ENCODE measurements around the gene GAPVD1.

The GAPVD1 gene

DNA sequence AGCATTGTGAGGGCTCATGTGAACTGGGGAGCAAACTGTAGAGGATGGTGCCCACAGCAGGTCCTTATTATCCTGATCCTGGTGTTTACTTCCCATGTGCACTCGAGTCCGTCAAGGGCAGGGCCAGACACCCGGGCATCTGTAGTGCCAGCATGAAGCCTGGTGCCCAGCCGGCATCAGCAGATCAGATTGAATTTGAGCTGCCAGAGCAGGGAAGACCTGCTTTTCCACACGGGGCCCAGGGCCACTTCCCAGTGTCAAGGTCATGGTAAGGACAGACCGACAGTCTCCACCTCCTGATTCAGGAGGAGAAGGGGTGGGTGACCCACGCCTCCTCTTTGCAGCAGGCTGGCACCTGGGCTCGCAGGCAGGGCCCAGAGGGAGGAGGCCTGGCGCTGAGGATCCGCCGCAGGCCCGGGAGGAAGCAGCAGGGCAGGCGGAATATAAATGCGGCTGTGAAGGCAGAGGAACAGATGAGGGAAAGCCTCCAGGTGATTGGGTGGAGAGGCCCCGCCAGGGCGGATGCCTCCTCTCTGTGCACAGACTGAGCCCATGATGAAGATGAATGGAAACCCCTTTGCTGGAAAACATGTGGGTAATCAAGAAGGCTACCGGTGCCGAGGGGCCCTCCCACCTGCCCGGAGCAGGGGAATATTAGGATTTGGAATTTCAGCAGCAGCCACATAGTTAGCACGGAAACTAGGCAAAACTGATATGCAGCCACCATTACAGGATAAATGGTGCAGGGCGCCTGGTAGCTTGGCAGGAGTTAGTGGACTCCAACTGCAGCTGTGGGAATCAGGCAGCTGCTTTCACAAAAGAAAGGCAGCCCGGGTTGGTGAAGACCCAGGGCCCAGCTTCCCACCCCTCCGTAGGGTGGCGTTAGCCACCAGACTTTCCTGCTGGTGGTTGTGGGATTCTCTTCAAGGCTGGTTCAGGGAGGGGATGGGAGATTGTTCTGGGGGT is 114.9 kb downstream of the GAPVD1 start:
- no peak overlapping the region for H3K18ac ChIP-seq (ENCODE audit: low read depth in 1 of 2, low read length in 2 of 2)
- no peak overlapping the region for H3K9ac ChIP-seq (ENCODE audit: low read length)
- no peaks in the 10 kb centered on the region for H3K9me3 ChIP-seq (ENCODE audit: control insufficient read depth, low read length)
- peaks cover 0 to 6% of the 10 kb centered on the region in 2 experiments for H3K36me3 ChIP-seq (ENCODE audit: control insufficient read depth in 1 of 2, insufficient read depth in 2 of 2, low read depth in 1 of 2, low read length in 2 of 2)
- no peak overlapping the region for H2BK5ac ChIP-seq (ENCODE audit: low read depth, low read length, poor library complexity, severe bottlenecking)
- H3K4me1 ChIP-seq (ENCODE audit: control insufficient read depth, insufficient read depth, low read depth, low read length), result peaks cover 10% of the 10 kb centered on the region
- no peak overlapping the region for H3K27ac ChIP-seq (ENCODE audit: low read length, poor library complexity, severe bottlenecking)
- DNase-seq, result no peak
- H4K8ac ChIP-seq (ENCODE audit: low read length), result no peak overlapping the region
- no peak overlapping the region for H4K91ac ChIP-seq (ENCODE audit: low read length)
- no peak overlapping the region for H3K23ac ChIP-seq (ENCODE audit: low read length in 2 of 2)
- 91% methylated on average over 24 of the region's 24 CpGs for WGBS
- H2AFZ ChIP-seq (ENCODE audit: low read depth, low read length), result no peak overlapping the region
- peaks cover 22 to 31% of the 10 kb centered on the region in 2 experiments for H3K27me3 ChIP-seq (ENCODE audit: control insufficient read depth in 1 of 2, insufficient read depth in 1 of 2, low read length in 2 of 2)
- no peak overlapping the region for H3K4me2 ChIP-seq (ENCODE audit: low read length, poor library complexity, severe bottlenecking)
- no peak overlapping the region for H2BK120ac ChIP-seq (ENCODE audit: low read depth, low read length)
- no peak overlapping the region for H3K4ac ChIP-seq (ENCODE audit: low read depth in 1 of 2, low read length in 2 of 2)
- no peak overlapping the region for H2BK12ac ChIP-seq (ENCODE audit: low read length in 2 of 2)
- no peak overlapping the region for H2BK15ac ChIP-seq (ENCODE audit: low read depth, poor library complexity, severe bottlenecking)
- no peak overlapping the region for H2AK5ac ChIP-seq (ENCODE audit: low read length, severe bottlenecking)
- H3K79me1 ChIP-seq (replicated peaks; ENCODE audit: low read length, poor library complexity, severe bottlenecking), result no peaks in the 10 kb centered on the region
- no peak overlapping the region for H3K4me3 ChIP-seq (ENCODE audit: insufficient read depth in 1 of 2, low read depth in 1 of 2, low read length in 2 of 2)
- H3K14ac ChIP-seq (ENCODE audit: low read length in 2 of 2), result no peak overlapping the region

DNA sequence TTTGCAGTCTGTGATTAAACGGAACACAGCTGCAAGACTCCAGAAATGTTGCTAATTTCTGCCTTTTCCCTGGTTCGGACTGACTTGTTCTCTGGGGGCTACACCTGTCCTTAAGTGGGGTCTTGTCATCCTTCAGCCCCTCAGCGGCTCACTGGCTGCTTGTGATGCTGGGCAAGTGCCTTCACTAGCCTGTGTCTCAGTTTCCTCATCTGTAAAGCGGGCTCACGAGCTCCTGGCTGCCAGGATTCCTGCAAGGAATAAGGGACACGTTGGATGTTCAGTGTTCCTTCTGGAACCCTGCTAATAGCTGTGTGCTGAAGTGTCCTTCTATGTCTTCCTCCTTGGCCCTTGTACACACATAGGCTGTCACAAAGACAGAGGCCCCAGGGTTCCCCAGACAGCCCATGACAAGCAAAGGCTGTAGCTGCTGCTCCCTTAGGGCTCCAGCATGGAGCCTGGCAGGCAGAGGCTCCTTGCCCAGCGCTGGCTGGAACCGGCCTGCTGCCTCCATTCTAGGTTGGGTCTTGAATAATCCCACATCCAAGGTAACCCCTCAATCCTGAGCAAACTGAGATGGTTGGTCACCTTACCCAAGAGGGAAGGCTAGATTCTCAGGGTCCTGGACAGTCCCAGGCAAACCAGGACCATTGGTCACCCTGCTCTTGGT is 116.1 kb downstream of the GAPVD1 start:
- Histone ChIP-seq H3K14ac (ENCODE audit: low read length in 2 of 2) (no peak overlapping the region), H2BK120ac (ENCODE audit: low read depth, low read length) (no peak overlapping the region), H4K91ac (ENCODE audit: low read length) (no peak overlapping the region), H2AFZ (ENCODE audit: low read depth, low read length) (no peak overlapping the region), H3K79me1 (replicated peaks; ENCODE audit: low read length, poor library complexity, severe bottlenecking) (no peaks in the 10 kb centered on the region), H3K23ac (ENCODE audit: low read length in 2 of 2) (no peak overlapping the region), H2BK5ac (ENCODE audit: low read depth, low read length, poor library complexity, severe bottlenecking) (no peak overlapping the region), H3K4me1 (ENCODE audit: control insufficient read depth, insufficient read depth, low read depth, low read length) (peaks cover 10% of the 10 kb centered on the region), H3K9ac (ENCODE audit: low read length) (no peak overlapping the region), H4K8ac (ENCODE audit: low read length) (no peak overlapping the region), H3K4me3 (ENCODE audit: insufficient read depth in 1 of 2, low read depth in 1 of 2, low read length in 2 of 2) (no peak overlapping the region), H2BK12ac (ENCODE audit: low read length in 2 of 2) (no peak overlapping the region), H2AK5ac (ENCODE audit: low read length, severe bottlenecking) (no peak overlapping the region), H2BK15ac (ENCODE audit: low read depth, poor library complexity, severe bottlenecking) (no peak overlapping the region), H3K9me3 (ENCODE audit: control insufficient read depth, low read length) (no peaks in the 10 kb centered on the region), H3K27me3 (ENCODE audit: control insufficient read depth in 1 of 2, insufficient read depth in 1 of 2, low read length in 2 of 2) (peaks cover 22 to 31% of the 10 kb centered on the region in 2 experiments), H3K36me3 (ENCODE audit: control insufficient read depth in 1 of 2, insufficient read depth in 2 of 2, low read depth in 1 of 2, low read length in 2 of 2) (peaks cover 0 to 3% of the 10 kb centered on the region in 2 experiments), H3K27ac (ENCODE audit: low read length, poor library complexity, severe bottlenecking) (no peak overlapping the region), H3K4me2 (ENCODE audit: low read length, poor library complexity, severe bottlenecking) (no peak overlapping the region), H3K4ac (ENCODE audit: low read depth in 1 of 2, low read length in 2 of 2) (no peak overlapping the region), H3K18ac (ENCODE audit: low read depth in 1 of 2, low read length in 2 of 2) (no peak overlapping the region)
- WGBS, result 87% methylated on average over 8 of the region's 8 CpGs
- DNase-seq, result no peak

DNA sequence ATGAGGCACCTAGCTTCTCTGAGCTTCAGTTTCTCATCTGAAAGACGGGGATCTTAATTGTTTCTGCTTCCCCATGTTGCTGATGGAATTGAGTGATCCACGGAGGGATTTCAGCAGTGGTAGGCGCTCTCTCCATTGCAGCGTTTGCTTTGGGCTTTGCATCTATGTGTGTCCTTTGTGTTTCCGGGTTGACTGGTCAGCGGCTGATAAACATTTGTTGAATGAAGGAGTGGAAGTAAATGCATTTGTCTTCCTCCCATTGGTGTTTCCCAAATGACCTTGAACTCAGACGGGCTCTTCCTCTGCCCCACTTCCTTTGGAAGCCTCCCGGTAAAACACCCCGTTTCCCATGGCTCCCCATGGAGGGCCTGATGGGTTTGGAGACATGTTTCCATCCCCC is 117.2 kb downstream of the GAPVD1 start:
- Histone ChIP-seq H3K23ac (ENCODE audit: low read length in 2 of 2) (no peak overlapping the region), H3K18ac (ENCODE audit: low read depth in 1 of 2, low read length in 2 of 2) (no peak overlapping the region), H3K36me3 (ENCODE audit: control insufficient read depth in 1 of 2, insufficient read depth in 2 of 2, low read depth in 1 of 2, low read length in 2 of 2) (no peaks in the 10 kb centered on the region), H3K9me3 (ENCODE audit: control insufficient read depth, low read length) (no peaks in the 10 kb centered on the region), H2AFZ (ENCODE audit: low read depth, low read length) (no peak overlapping the region), H2BK120ac (ENCODE audit: low read depth, low read length) (no peak overlapping the region), H2BK5ac (ENCODE audit: low read depth, low read length, poor library complexity, severe bottlenecking) (no peak overlapping the region), H4K8ac (ENCODE audit: low read length) (no peak overlapping the region), H2BK15ac (ENCODE audit: low read depth, poor library complexity, severe bottlenecking) (no peak overlapping the region), H3K9ac (ENCODE audit: low read length) (no peak overlapping the region), H4K91ac (ENCODE audit: low read length) (no peak overlapping the region), H2BK12ac (ENCODE audit: low read length in 2 of 2) (no peak overlapping the region), H3K4me1 (ENCODE audit: control insufficient read depth, insufficient read depth, low read depth, low read length) (peaks cover 10% of the 10 kb centered on the region), H3K27ac (ENCODE audit: low read length, poor library complexity, severe bottlenecking) (no peak overlapping the region), H3K79me1 (replicated peaks; ENCODE audit: low read length, poor library complexity, severe bottlenecking) (no peaks in the 10 kb centered on the region), H3K4ac (ENCODE audit: low read depth in 1 of 2, low read length in 2 of 2) (no peak overlapping the region), H3K4me2 (ENCODE audit: low read length, poor library complexity, severe bottlenecking) (no peak overlapping the region), H3K27me3 (ENCODE audit: control insufficient read depth in 1 of 2, insufficient read depth in 1 of 2, low read length in 2 of 2) (peaks cover 22 to 31% of the 10 kb centered on the region in 2 experiments), H3K4me3 (ENCODE audit: insufficient read depth in 1 of 2, low read depth in 1 of 2, low read length in 2 of 2) (no peak overlapping the region), H2AK5ac (ENCODE audit: low read length, severe bottlenecking) (no peak overlapping the region), H3K14ac (ENCODE audit: low read length in 2 of 2) (no peak overlapping the region)
- WGBS, result 82% methylated on average over 8 of the region's 9 CpGs
- DNase-seq, result no peak

DNA sequence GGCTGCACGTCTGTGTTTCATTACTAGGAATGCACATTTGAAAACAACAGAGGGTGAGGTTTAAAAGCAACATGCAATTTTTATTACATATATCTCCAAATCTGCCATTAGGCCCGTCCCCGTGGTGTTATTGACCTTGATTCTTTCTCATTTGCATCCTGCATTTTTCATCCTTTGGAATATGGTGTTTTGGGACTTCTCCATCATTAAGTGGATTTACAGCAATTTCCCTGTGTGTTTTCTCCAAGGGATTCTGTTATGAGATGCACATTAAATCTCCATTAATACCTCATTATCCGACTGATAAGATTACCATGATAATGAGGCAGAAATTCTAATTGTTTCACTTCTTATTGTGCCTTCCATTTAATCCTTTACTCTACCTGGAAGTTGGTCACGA is 117.6 kb downstream of the GAPVD1 start:
- Histone ChIP-seq H3K9me3 (ENCODE audit: control insufficient read depth, low read length) (no peaks in the 10 kb centered on the region), H2BK5ac (ENCODE audit: low read depth, low read length, poor library complexity, severe bottlenecking) (no peak overlapping the region), H3K79me1 (replicated peaks; ENCODE audit: low read length, poor library complexity, severe bottlenecking) (no peaks in the 10 kb centered on the region), H3K23ac (ENCODE audit: low read length in 2 of 2) (no peak overlapping the region), H4K91ac (ENCODE audit: low read length) (no peak overlapping the region), H3K9ac (ENCODE audit: low read length) (no peak overlapping the region), H2BK12ac (ENCODE audit: low read length in 2 of 2) (no peak overlapping the region), H3K4me3 (ENCODE audit: insufficient read depth in 1 of 2, low read depth in 1 of 2, low read length in 2 of 2) (no peak overlapping the region), H3K4me1 (ENCODE audit: control insufficient read depth, insufficient read depth, low read depth, low read length) (peaks cover 9% of the 10 kb centered on the region), H3K4ac (ENCODE audit: low read depth in 1 of 2, low read length in 2 of 2) (no peak overlapping the region), H2BK120ac (ENCODE audit: low read depth, low read length) (no peak overlapping the region), H4K8ac (ENCODE audit: low read length) (no peak overlapping the region), H2BK15ac (ENCODE audit: low read depth, poor library complexity, severe bottlenecking) (no peak overlapping the region), H2AK5ac (ENCODE audit: low read length, severe bottlenecking) (no peak overlapping the region), H3K14ac (ENCODE audit: low read length in 2 of 2) (no peak overlapping the region), H3K27ac (ENCODE audit: low read length, poor library complexity, severe bottlenecking) (no peak overlapping the region), H2AFZ (ENCODE audit: low read depth, low read length) (no peak overlapping the region), H3K18ac (ENCODE audit: low read depth in 1 of 2, low read length in 2 of 2) (no peak overlapping the region), H3K27me3 (ENCODE audit: control insufficient read depth in 1 of 2, insufficient read depth in 1 of 2, low read length in 2 of 2) (peaks cover 22 to 31% of the 10 kb centered on the region in 2 experiments), H3K36me3 (ENCODE audit: control insufficient read depth in 1 of 2, insufficient read depth in 2 of 2, low read depth in 1 of 2, low read length in 2 of 2) (no peaks in the 10 kb centered on the region), H3K4me2 (ENCODE audit: low read length, poor library complexity, severe bottlenecking) (no peak overlapping the region)
- no peak for DNase-seq
- WGBS, result 62% methylated on average over 3 of the region's 5 CpGs

Data from mesenchymal stem cell (in vitro differentiated cells and primary cell).